Stimulated activated CD8-positive, alpha-beta memory T cell treated with anti-CD3 and anti-CD28 coated beads, Interleukin-4, amount 100 ng/mL, for 4 hours (primary cell): ENCODE data around the gene TADA3.

ENCODE experiments used
- DNase-seq, 2 donors: peaks; one replicate each; pipeline ENCODE4 v3.0.0-alpha.2; 2020; ENCODE audit warnings: low read depth in 2 of 2, low spot score in 1 of 2

TADA3 gene, protein sequence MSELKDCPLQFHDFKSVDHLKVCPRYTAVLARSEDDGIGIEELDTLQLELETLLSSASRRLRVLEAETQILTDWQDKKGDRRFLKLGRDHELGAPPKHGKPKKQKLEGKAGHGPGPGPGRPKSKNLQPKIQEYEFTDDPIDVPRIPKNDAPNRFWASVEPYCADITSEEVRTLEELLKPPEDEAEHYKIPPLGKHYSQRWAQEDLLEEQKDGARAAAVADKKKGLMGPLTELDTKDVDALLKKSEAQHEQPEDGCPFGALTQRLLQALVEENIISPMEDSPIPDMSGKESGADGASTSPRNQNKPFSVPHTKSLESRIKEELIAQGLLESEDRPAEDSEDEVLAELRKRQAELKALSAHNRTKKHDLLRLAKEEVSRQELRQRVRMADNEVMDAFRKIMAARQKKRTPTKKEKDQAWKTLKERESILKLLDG

DNA sequence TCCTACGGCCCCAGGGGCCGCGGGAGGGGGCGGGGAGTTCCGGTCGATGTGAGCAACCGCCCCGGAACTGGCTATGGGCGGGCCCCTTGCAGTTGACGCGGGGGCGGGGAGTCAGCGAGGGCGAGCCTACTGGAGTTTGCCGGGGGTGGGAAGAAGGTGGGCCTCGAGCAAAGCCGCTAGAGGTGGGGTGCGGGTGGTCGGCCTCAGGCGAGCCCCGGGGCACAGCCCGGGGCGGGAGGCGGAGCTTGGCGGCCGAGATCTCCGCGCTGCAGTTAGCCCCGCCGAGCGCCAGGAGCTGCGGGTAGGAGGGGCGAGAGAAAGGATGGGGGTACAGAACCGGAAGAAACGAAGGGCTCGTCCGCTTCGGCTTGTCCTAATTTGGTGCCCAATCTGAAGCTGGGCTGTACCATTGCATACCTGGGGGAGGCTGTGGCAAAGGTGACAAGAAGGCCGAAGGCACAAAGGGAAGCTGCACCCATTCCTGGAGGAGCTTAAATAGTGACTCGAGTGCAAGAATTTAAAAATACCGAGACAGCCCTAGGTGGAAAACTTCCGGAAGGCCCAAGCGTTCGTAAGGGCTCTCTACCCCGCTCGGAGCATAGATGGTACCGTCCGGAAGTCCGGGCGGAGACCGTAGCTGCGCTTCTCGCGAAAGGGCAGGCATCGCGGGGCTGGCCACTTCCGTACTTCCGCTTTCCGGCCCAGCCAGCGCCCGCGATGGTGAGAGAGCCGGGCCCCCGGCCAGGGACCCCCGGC, at the start of gene TADA3, which contains the start of gene ARPC4:
Gene TADA3, minus strand, starts transcription at position 69 of the 756 bp plus-strand sequence. CDS start 1,007 bp downstream, outside the sequence.
Gene ARPC4, plus strand, starts transcription at position 678 of the 756 bp plus-strand sequence. Its CDS starts 40 bp downstream, at position 718.
- DNase-seq: peak; percentile 84 to 86

DNA sequence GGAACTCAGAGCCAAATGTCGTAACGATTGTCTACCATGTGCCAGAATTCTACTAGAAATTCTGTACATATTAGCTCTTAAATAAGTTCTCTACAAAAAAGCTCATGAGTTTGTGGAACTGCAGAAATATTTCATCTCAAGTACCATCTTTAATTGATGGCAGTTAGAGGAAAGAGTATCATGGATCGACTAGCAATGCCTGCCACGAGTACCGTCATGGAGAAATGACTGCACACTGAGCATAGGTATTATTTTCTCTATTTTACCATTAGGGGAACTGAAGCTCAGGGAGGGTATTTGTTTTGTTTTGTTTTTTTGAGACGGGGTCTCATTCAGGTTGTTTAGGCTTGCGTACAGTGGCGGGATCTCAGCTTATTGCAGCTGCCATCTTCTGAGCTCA, 48.7 kb upstream of the TADA3 start:
- no peak for DNase-seq

DNA sequence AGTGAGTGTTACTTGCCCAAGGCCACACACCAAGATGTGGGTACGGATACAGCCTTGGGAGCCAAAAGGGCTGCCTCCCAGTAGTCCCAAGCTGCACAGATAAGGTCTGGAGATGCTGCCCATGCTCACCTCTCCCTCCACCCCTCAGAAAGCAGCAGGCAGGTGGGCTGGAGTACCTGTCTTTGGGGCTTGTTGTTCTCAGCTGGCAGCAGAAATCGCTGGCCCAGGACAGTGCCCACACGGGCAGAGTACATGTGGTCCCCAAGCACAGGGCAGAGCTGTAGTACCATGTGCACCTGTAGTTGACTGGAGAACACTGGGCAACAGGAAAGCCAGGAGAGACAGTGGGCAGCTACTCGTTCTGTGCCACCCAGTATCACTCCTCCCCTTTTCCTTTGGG, 46.6 kb upstream of the TADA3 start:
- DNase-seq: no peak

DNA sequence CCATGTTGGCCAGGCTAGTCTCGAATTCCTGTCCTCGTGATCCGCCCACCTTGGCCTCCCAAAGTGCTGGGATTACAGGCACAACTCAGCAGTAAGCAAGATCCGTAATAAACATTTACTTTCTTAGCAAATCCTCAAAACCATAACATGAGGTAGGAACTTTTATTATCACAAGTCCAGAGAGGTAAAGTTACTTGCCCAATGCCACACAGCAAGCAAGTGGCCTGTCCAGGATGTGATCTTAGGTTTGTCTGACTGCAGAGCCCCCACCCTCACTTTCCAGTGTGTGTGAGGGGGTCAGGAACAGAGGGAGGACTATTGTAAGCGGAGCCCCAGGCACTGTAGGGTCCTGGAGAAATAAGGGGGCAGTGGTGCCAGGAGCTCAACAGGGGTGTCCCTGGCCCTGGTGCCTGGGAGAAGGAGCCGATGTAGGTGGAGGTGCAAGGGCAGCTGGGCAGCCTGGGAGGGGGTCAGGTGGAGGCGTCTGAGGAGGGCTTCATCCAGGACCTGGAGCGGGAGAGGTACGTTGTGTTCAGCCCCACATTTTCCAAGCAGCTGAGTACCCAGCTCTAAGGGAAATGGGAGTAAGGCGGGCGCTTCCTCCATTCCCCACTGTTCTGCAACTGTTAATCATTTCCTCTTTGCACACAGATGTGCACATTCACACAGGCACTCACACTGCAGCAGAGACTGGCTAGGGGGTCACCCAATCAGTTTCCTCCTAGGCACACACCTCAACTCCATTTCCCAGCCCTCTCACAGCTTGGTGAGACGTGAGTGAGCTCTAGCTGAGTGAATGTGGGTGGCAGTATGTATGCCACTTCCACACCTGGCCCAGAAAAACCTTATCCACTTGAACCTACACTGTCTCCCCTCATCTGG, 45.7 kb upstream of the TADA3 start:
- DNase-seq: no peak

DNA sequence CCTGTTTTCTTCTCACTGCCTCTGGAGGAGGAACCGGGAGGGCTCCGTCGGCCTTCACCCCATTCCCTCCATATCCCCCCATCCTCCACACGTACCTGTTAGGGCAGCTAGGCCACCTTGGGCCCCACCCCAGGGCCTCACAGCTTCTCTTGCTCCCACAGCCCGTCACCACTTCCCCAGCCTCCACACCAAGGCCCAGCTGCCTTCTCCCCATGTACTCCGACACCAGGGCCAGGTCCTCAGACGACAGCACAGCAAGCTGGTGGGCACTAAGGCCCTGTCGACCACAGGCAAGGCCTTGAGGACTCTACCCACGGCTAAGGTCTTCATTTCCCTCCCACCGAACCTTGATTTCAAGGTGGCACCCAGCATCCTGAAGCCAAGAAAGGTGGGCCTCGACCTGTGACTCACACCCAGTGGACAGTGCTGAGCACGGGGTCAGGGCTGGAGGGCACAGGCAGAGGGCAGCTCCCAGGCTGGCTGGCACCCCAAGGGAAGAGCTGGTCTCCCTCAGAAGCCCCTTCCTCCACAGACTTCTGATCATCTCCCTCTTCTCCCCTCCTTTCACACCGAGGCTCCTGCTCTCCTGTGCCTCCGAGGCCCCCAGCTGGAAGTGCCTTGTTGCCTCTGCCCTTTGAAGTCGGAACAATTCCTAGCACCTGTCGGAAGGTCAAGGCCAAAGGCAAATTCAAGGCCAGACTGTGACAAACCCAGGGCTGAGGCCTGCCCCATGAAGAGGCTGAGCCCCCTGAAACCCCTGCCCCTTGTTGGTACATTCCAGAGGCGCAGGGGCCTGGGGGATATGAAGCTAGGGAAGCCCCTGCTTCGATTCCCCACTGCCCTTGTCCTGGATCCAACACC, 42.5 kb upstream of the TADA3 start:
- DNase-seq: no peak

DNA sequence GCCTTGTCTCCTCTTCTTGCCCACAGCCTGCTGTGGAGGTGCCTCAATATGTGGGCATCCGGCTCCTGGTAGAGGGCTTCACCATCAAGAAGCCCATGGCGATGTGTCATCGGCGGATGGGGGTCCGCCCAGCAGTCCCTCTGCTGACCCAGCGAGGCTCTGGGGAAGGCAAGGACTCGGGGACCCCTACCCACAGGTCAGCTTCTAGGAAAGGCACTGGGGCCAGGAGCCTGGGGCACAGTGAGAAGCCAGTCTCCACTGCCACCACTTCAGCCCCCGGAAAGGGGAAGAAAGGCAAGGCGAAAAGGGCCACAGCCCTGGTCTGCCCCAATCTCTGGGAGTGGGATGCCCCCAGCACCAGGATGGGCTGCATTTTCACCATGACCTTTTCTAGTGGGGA, 40.8 kb upstream of the TADA3 start:
- no peak for DNase-seq

DNA sequence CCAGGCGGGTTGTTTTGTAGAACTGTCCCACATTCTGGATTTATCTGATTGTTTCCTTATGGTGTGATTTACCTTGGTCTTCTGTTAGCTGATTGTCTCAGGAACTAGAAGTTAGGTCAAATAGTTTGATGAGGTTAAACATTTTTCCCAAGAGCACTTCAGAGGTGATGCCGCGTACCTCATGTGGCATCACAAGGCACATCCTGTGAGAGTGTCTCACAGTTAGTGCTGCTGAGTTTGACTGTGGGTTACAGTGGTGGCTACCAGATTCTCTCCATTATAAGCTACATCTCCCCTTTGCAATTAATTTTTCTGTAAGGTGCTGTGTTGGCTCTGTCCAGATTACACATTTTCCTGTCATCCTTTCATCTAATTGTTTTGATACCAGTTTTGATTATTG, 39.0 kb upstream of the TADA3 start:
- DNase-seq: no peak

DNA sequence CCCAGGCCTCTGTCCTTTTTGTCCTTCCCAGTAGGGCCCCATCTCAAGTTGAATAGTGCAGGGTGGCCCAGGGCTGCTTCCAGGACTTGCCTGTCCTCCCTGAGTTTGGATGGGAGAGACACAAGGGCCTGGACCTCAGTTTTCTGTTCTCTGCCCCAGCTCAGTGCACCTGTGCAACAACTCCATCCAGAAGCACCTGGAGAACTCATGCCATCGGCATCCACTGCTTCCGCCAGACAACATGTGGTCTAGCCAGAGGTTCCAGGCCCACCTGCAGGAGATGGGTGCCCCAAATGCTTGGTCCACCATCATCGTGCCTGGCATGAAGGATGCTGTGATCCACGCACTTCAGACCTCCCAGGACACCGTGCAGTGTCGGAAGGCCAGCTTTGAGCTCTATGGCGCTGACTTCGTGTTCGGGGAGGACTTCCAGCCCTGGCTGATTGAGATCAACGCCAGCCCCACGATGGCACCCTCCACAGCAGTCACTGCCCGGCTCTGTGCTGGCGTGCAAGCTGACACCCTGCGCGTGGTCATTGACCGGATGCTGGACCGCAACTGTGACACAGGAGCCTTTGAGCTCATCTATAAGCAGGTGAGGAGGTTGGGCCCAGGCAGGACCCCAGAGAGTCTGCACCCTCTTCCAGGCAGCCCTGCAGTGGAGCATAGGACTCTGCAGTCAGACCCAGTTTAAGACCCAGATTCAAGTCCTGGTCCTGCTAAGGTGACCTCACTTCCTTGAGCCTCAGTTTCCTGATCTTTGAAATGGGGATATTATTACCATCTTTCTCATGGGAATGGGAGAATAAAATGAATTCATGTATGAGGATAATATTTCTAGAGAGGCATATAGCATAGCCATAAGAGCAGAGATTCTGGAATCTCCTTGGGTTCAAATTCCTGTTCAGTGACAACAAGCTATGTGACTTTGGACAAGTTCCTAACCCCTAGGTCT, 36.8 kb upstream of the TADA3 start:
- no peak for DNase-seq

DNA sequence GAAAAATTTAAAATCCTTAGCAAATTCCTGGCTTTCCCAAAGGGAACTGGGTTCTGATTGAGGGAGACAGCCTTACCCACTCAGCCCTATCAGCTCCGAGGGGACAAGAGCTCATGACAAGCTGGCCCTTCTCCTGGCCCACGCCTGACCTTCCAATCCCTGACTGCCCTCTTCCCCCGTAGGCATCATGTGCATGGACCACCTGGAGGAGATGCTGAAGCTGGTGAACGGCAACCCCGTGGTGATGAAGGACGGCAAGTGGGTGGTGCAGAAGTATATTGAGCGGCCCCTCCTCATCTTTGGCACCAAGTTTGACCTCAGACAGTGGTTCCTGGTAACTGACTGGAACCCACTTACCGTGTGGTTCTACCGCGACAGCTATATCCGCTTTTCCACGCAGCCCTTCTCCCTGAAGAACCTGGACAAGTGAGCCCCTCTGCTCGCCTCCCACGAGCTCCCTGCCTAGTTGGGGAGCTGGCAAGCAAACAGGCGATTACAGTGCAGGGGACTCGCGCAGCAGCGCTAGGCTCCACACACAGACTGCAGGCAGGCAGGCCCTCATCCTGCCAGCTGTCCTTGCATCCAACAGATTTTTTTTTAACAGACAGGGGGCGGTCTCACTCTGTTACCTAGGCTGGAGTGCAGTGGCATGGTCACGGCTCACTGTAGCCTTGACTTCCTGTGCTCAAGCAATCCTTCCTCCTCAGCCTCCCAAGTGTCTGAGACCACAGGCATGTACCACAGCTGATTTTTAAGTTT, 34.7 kb upstream of the TADA3 start:
- no peak for DNase-seq

DNA sequence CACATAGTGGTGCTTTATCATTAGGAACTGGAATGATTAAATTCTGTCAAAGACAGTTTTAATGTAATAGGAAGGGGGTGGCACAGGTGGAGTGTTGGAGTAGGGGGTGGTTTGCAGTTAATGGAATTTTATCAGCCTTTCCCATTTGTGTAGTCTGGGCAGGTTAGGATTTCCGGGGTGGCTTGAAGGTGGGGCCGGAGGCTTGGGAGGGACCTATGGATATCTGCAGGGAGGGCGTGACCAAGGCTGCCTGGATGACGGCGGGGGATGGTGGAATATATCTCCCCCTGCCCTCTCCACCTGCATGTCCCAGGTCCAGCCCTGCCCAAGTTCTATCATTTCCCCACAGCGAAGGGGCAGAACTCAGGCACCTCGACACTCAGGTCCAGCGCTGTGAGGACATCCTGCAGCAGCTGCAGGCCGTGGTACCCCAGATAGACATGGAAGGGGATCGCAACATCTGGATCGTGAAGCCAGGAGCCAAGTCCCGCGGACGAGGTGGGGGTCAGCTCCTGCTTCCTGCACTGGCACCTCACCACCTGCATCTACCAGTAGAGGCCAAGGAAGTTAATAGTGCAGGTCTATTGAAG, 33.3 kb upstream of the TADA3 start:
- no peak for DNase-seq

DNA sequence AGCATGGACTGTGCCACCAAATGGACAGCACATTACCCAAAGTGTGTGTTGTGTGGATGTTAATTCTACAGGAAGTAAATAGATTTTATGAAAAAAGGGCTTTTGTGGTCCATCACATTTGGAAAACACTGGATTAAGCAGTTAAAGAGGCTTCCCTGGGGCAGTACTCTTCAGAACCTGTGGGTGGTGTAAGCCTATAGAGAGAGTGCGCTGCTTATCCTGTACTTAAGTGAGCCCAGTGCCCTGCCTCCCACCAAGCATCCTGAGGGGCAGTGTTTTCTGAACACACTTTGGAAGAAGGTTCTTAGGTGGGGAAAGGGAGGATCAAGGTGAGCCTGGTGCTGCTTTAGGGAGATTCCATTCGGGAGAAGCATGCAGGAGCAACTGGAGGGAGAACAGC, 28.7 kb upstream of the TADA3 start:
- DNase-seq: no peak

DNA sequence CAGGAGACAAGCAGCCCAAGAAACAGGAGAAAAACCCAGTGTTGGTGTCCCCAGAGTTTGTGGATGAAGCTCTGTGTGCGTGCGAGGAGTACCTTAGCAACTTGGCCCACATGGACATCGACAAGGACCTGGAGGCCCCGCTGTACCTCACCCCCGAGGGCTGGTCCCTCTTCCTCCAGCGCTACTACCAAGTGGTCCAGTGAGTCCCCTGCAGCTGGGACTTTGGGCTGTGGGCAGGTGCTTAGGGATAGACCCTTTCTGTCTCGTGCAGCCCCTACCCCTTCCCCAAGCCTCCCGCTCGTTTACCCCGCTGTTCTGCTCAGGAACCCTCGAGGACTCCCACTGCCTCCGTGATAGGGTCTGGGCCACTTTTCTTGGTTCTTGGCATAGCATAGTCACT, 28.3 kb upstream of the TADA3 start:
- no peak for DNase-seq

DNA sequence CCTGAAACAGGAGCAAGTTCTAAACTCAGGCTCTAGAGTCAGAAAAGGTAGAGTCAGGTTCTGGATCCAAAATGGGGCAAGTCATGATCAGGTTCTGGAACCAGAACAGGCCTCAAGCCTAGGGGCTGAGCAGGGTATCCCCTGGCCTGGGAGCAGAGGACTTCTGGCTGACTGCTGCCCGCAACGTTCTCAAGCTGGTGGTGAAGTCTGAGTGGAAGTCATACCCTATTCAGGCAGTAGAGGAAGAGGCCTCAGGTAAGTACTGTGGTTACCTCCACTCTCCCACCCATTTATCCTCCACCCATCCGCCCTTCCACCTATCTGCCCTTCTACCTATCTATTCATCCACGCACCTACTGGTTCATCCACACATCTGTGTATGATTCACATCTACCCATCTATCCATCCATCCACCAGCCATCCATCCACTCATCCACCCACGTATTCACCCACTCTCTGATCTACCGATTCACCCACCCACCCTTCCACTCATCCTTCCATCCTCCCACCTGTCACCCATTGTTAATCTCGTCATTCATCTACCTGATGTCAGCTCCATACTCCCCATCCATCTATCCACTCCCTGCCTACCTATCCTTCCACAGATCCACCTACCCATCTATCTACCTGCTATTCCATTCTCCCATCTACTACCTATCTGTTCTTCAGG, 26.5 kb upstream of the TADA3 start:
- no peak for DNase-seq

DNA sequence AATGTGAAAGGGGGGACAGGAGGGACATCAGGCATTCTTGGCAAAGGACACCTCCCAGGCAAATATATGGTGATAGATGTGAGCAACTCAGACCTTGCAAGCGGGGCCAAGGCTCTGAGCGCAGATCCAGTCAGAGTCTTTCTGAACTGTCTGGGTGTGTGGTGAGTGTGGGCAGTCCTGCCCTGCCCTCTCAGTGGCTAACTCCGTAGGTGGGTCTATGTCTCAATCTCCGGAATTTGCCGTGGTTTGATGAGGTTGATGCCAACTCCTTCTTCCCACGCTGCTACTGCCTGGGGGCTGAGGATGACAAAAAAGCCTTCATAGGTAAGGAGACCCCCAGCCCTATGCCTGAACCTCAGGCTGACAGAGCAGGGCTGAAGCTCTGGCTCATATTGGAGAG, 25.2 kb upstream of the TADA3 start:
- DNase-seq: no peak

DNA sequence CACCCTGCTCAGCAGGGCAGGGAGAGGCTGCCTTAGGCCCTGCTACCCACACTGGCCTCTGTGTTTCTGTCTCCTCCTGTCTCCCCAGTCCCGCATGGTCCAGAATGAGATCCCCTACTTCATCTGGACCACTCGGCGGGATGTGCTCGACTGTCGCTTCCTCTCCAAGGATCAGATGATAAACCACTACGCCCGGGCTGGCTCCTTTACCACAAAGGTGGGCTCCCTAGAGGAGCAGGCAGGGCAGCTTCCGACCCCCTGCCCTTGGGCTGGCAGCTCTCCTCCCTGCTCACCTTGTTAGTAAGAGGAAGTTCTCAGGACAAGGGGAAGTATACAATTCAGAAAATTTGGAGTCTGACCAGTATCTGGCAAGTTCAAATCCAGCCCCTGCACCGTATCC, 23.7 kb upstream of the TADA3 start:
- no peak for DNase-seq

DNA sequence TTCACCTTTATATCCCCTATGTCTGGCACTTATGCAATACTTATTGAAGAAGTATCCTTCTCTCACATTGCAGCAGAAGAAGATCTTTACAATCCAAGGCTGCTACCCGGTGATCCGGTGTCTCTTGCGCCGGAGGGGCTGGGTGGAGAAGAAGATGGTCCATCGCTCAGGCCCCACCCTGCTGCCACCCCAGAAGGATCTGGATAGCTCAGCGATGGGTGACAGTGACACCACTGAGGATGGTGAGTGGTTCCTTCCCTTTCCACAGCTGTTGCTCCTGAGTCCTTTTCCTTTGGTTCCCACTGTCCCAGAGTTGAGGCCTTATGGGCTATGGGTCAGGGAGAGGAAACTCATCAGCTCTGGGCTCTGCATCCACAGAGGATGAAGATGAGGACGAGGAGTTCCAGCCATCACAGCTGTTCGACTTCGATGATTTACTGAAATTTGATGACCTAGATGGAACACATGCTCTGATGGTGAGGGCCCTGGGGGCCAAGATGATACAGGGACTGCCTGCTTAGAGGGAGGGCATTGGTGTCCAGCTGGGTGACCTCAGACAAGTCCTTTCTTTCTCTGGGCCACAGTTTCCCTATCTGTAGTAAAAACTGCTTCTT, 20.7 kb upstream of the TADA3 start:
- DNase-seq: no peak

DNA sequence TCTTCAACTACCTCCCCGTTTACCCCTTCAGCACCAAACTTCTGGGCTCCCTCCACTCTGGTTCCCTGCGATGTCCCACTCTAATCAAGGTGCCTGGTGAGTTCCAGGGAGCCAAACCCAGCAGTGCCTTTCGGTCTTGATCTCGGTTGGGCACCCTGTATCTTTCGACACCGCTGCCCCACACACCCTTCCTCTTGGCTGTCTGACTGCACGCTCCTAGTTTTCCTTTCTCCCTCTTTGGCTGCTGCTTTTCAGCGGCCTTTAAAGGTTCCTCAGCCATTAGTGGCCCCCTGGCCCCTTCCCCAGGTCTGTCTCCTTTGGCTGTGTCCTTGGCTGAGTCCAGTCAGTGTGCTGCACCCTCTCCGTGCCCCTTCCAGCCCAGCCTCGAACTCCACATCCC, 18.6 kb upstream of the TADA3 start:
- DNase-seq: no peak
